ENCODE data around the gene MYLK4.

Gene MYLK4

GRCh38 chr6:2750832-2751231 is at the start of gene MYLK4:
Gene MYLK4, minus strand, starts transcription at chr6:2750922. Its CDS starts 1,628 bp downstream, at chr6:2749294.
- no peak for DNase-seq

GRCh38 chr6:2799936-2800527 is 49.3 kb upstream of the MYLK4 start:
- DNase-seq: no peak

GRCh38 chr6:2798586-2799134 is 47.9 kb upstream of the MYLK4 start:
- no peak for DNase-seq

GRCh38 chr6:2797564-2798031 is 46.9 kb upstream of the MYLK4 start:
- DNase-seq: no peak

GRCh38 chr6:2796861-2797260 is 46.1 kb upstream of the MYLK4 start:
- no peak for DNase-seq

- no peak for DNase-seq
These were observed 45.2 kb upstream of the MYLK4 start for GRCh38 chr6:2795956-2796355.

GRCh38 chr6:2795162-2795561 is 44.4 kb upstream of the MYLK4 start:
- DNase-seq: no peak

GRCh38 chr6:2794171-2794730 is 43.5 kb upstream of the MYLK4 start:
- DNase-seq: no peak

GRCh38 chr6:2793534-2794151 is 42.9 kb upstream of the MYLK4 start:
- DNase-seq: no peak

- no peak for DNase-seq
These were observed 41.8 kb upstream of the MYLK4 start for GRCh38 chr6:2792330-2793110.

- no peak for DNase-seq
These were observed 40.8 kb upstream of the MYLK4 start for GRCh38 chr6:2791450-2791974.

- DNase-seq: no peak
These were observed 40.1 kb upstream of the MYLK4 start for GRCh38 chr6:2790588-2791449.

GRCh38 chr6:2786269-2786668 is 35.5 kb upstream of the MYLK4 start:
- DNase-seq: no peak

GRCh38 chr6:2784930-2785329 is 34.2 kb upstream of the MYLK4 start:
- no peak for DNase-seq

- no peak for DNase-seq
These were observed 33.3 kb upstream of the MYLK4 start for GRCh38 chr6:2784061-2784460.

GRCh38 chr6:2783188-2783963 is 32.7 kb upstream of the MYLK4 start:
- no peak for DNase-seq

- no peak for DNase-seq
These were observed 32.1 kb upstream of the MYLK4 start for GRCh38 chr6:2782825-2783187.

- DNase-seq: no peak
These were observed 31.6 kb upstream of the MYLK4 start for GRCh38 chr6:2782356-2782708.

GRCh38 chr6:2781685-2782355 is 31.1 kb upstream of the MYLK4 start:
- no peak for DNase-seq

GRCh38 chr6:2780102-2780737 is 29.5 kb upstream of the MYLK4 start:
- no peak for DNase-seq

Data from cortex of kidney (tissue), 1 donor.